ENCODE measurements around the gene PRICKLE2. TPM values are rescaled to one million over a fixed set of nuclear protein-coding genes. Genes with fewer than 3 reads are reported as not detected.

Gene PRICKLE2
- total RNA-seq, 1 donor from 2014 or later: 24.7 TPM

DNA sequence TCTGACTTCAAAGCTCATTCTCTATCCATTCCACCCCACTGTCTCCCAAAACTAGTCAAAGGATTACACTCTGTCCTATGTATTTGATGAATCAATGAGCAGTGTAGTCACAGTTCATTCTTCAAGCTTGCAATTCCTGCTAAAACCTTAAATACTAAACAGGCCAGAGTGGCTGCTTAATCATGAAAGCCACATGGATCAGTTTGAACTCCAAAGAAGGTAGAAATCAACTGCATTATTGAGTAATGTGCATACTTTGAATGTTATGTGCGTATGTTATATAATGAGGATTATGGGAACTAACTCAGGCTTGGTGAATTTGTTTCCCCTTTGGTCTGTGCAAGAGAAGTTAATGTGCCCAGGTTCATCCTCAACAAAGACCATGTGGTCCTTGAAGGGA is 45.4 kb downstream of the PRICKLE2 start:
- H3K27ac Mint-ChIP-seq (ENCODE audit: unreplicated experiment): no peak overlapping the region
- no peaks in the 10 kb centered on the region for H3K9me3 Mint-ChIP-seq (ENCODE audit: unreplicated experiment)
- no peak overlapping the region for H3K4me3 Mint-ChIP-seq (ENCODE audit: unreplicated experiment)
- TF ChIP-seq, protein P1, sequence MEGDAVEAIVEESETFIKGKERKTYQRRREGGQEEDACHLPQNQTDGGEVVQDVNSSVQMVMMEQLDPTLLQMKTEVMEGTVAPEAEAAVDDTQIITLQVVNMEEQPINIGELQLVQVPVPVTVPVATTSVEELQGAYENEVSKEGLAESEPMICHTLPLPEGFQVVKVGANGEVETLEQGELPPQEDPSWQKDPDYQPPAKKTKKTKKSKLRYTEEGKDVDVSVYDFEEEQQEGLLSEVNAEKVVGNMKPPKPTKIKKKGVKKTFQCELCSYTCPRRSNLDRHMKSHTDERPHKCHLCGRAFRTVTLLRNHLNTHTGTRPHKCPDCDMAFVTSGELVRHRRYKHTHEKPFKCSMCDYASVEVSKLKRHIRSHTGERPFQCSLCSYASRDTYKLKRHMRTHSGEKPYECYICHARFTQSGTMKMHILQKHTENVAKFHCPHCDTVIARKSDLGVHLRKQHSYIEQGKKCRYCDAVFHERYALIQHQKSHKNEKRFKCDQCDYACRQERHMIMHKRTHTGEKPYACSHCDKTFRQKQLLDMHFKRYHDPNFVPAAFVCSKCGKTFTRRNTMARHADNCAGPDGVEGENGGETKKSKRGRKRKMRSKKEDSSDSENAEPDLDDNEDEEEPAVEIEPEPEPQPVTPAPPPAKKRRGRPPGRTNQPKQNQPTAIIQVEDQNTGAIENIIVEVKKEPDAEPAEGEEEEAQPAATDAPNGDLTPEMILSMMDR (IDR thresholded peaks at IDR 0.05): no peak
- no peak for DNase-seq (ENCODE audit: extremely low spot score, unreplicated experiment)
- H3K4me1 Mint-ChIP-seq (ENCODE audit: unreplicated experiment): peaks cover 26% of the 10 kb centered on the region
- H3K27me3 Mint-ChIP-seq (ENCODE audit: unreplicated experiment): no peaks in the 10 kb centered on the region
- H3K36me3 Mint-ChIP-seq (ENCODE audit: unreplicated experiment): no peaks in the 10 kb centered on the region

DNA sequence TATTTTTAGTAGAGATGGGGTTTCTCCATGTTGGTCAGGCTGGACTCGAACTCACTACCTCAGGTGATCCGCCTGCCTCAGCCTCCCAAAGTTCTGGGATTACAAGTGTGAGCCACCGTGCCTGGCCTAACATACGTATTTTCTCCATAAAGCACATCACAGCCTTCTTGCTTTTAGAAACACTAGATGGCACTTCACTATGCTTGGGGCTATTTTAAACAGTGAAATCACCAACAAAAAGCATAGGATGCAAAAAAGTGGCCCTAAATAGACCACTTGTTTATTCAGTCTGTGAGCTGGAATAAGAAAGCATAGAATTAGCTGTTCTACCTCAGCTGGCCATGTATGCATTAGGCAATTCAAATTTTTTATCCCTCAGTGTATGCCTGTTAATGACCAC is 46.0 kb downstream of the PRICKLE2 start:
- H3K27ac Mint-ChIP-seq (ENCODE audit: unreplicated experiment): no peak overlapping the region
- H3K9me3 Mint-ChIP-seq (ENCODE audit: unreplicated experiment): no peaks in the 10 kb centered on the region
- peaks cover 22% of the 10 kb centered on the region for H3K4me1 Mint-ChIP-seq (ENCODE audit: unreplicated experiment)
- no peak for DNase-seq (ENCODE audit: extremely low spot score, unreplicated experiment)
- TF ChIP-seq, protein P1 (IDR thresholded peaks at IDR 0.05): peak; percentile 28
- no peak overlapping the region for H3K4me3 Mint-ChIP-seq (ENCODE audit: unreplicated experiment)
- H3K36me3 Mint-ChIP-seq (ENCODE audit: unreplicated experiment): no peaks in the 10 kb centered on the region
- H3K27me3 Mint-ChIP-seq (ENCODE audit: unreplicated experiment): no peaks in the 10 kb centered on the region

DNA sequence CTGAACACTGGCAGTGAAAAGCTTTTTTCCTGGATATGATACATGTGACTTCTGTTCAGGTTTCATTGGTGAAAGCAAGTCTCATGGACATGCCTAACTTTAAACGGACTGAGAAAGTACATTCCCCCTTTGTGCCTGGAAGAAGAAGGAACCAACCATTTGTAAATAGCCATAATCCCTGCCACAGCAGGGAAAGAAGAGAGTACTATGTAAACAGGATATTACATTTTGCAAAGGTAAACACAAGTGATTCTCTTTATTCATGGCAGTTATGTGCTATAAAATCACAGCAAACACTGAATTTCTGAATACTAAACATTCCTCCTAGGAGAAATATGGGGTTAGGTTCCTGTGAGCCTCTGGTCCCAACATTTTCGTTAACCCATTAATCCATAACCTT is 46.8 kb downstream of the PRICKLE2 start:
- Mint-ChIP-seq H3K4me1 (ENCODE audit: unreplicated experiment) (peaks cover 19% of the 10 kb centered on the region), H3K27ac (ENCODE audit: unreplicated experiment) (no peak overlapping the region), H3K27me3 (ENCODE audit: unreplicated experiment) (no peaks in the 10 kb centered on the region), H3K36me3 (ENCODE audit: unreplicated experiment) (no peaks in the 10 kb centered on the region), H3K4me3 (ENCODE audit: unreplicated experiment) (no peak overlapping the region), H3K9me3 (ENCODE audit: unreplicated experiment) (no peaks in the 10 kb centered on the region)
- no peak for DNase-seq (ENCODE audit: extremely low spot score, unreplicated experiment)
- TF ChIP-seq, protein P1 (IDR thresholded peaks at IDR 0.05): no peak

DNA sequence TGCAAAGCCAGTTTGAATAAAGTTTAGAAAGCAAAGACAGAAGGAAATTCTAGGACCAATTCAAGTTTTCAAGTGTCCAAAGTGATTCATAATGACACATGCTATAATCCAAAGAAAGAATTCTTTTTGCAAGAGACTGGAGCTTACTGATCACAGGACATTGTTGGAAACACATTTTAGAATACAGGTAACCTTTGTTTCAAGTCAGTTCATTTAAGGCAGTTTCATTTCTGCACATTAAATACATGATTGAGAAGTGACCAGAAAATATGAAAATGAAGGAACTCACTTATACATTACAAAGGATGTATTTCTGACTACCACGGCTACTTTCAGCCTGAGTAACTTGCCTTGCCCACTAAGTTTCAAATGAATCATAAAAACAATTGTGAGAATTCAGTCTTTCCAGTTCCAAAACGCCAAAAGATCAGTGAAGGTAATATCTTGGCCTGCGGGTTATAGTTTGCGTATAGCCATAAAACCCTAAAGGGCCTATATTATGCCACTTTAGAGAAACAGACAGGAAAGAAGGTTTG is 48.7 kb downstream of the PRICKLE2 start:
- Mint-ChIP-seq H3K36me3 (ENCODE audit: unreplicated experiment) (peaks cover 5% of the 10 kb centered on the region), H3K9me3 (ENCODE audit: unreplicated experiment) (no peaks in the 10 kb centered on the region), H3K27ac (ENCODE audit: unreplicated experiment) (peak overlapping the region; percentile 29), H3K4me1 (ENCODE audit: unreplicated experiment) (peaks cover 14% of the 10 kb centered on the region), H3K27me3 (ENCODE audit: unreplicated experiment) (no peaks in the 10 kb centered on the region), H3K4me3 (ENCODE audit: unreplicated experiment) (no peak overlapping the region)
- TF ChIP-seq, protein P1 (IDR thresholded peaks at IDR 0.05): no peak
- no peak for DNase-seq (ENCODE audit: extremely low spot score, unreplicated experiment)

DNA sequence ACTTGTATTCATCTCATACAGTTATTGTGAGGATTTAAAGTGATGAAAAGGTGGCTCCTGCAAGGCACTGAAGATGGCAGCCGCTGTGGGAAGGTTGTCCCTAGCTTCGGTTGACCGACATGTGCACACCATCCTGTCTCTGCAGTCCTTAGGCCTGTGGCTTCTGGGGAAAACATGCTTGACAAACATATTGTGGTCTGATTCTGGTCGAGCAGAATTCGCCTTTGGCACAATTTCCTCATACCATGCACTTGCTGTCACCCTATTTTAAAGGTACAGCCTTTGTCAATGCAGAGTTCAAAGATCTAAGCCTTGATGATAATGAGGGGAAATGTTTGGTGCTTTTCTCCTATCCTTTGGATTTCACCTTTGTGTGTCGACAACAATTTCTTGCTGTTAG is 50.9 kb downstream of the PRICKLE2 start:
- H3K4me1 Mint-ChIP-seq (ENCODE audit: unreplicated experiment): peaks cover 14% of the 10 kb centered on the region
- DNase-seq (ENCODE audit: extremely low spot score, unreplicated experiment): no peak
- H3K4me3 Mint-ChIP-seq (ENCODE audit: unreplicated experiment): no peak overlapping the region
- no peaks in the 10 kb centered on the region for H3K27me3 Mint-ChIP-seq (ENCODE audit: unreplicated experiment)
- TF ChIP-seq, protein P1 (IDR thresholded peaks at IDR 0.05): no peak
- no peak overlapping the region for H3K27ac Mint-ChIP-seq (ENCODE audit: unreplicated experiment)
- no peaks in the 10 kb centered on the region for H3K9me3 Mint-ChIP-seq (ENCODE audit: unreplicated experiment)
- H3K36me3 Mint-ChIP-seq (ENCODE audit: unreplicated experiment): peaks cover 7% of the 10 kb centered on the region
